Heart left ventricle (tissue), 16 donors: ENCODE results near the gene TM4SF1. TPM values are rescaled to one million over a fixed set of nuclear protein-coding genes. Genes with fewer than 3 reads are reported as not detected.

ENCODE experiments used
- ATAC-seq, 4 donors: fragments of 200-7000 bp; cut with Tn5 transposase; one replicate each; pipeline ENCODE4 v1.9.1; 2020 to 2022; ENCODE audit warnings: moderate library complexity in 4 of 4, mild to moderate bottlenecking in 3 of 4, moderate number of reproducible peaks in 1 of 4
- DNase-seq, 5 donors: peaks; one replicate each; pipeline ENCODE4 v3.0.0-alpha.2; 2020
- H3K27ac ChIP-seq, 12 donors: fragments of 200-600 bp; sonication (generic) in 4 of 12; one replicate each; pipeline versions ENCODE4 v1.5.0 to v1.8.0; 2016 to 2022; ENCODE audit warnings: mild to moderate bottlenecking in 2 of 12
- H3K27me3 ChIP-seq, 9 donors: fragments of 200-600 bp; sonication (generic) in 2 of 9; one replicate each; pipeline versions ENCODE4 v1.5.1 to v1.8.0; 2016 to 2022; ENCODE audit warnings: mild to moderate bottlenecking in 3 of 9
- H3K36me3 ChIP-seq, 9 donors: fragments of 200-600 bp; sonication (generic) in 2 of 9; one replicate each; pipeline versions ENCODE4 v1.5.0 to v1.8.0; 2018 to 2022; ENCODE audit warnings: mild to moderate bottlenecking in 2 of 9
- H3K4me1 ChIP-seq, 12 donors: fragments of 200-600 bp; sonication (generic) in 4 of 12; one replicate each; pipeline versions ENCODE4 v1.5.0 to v1.8.0; 2016 to 2022; ENCODE audit warnings: mild to moderate bottlenecking in 3 of 12
- H3K4me3 ChIP-seq, 12 donors: fragments of 200-600 bp; sonication (generic) in 4 of 12; one replicate each; pipeline versions ENCODE4 v1.5.0 to v1.8.0; 2017 to 2022; ENCODE audit warnings: mild to moderate bottlenecking in 9 of 12, moderate library complexity in 4 of 12
- H3K9me3 ChIP-seq, 12 donors: fragments of 200-600 bp; sonication (generic) in 4 of 12; one replicate each; pipeline versions ENCODE4 v1.5.0 to v1.8.0; 2016 to 2022; ENCODE audit warnings: mild to moderate bottlenecking in 1 of 12
- POLR2A ChIP-seq, 2 donors: fragments of 450-650 bp; IDR thresholded peaks; one replicate each; pipeline ENCODE4 v1.6.1; 2017; ENCODE audit warnings: antibody characterized with exemption in 2 of 2, mild to moderate bottlenecking in 2 of 2, moderate library complexity in 2 of 2
- WGBS, 4 donors: extraction: QIAGEN DNeasy Blood & Tissue Kit in 2 of 4; methylation state at CpG; one replicate each; pipeline versions ENCODE4 v1.1.5 to v1.1.7; 2013 to 2018; 5-methylcytosine and 5-hydroxymethylcytosine counted together
- intact Hi-C, 10 donors: fragments of 100-400 bp; cut with DNase I; formaldehyde crosslinking; loops; one replicate each; pipeline versions ENCODE4 v1.11.1 to v1.14.2; 2022
- polyA plus RNA-seq, 2 donors: library from polyadenylated mRNA; stranded (reverse); fragments of 200-250 nt; gene quantifications; one replicate each; pipeline ENCODE4 v1.2.3, GENCODE V29; 2013
- total RNA-seq, 9 donors: library from RNA; depleted of rRNA in 2 of 9; stranded (reverse); fragments of >200 nt in 2 of 9; fragmentation: NEBNext Ultra II Directional in 3 of 9; extraction: Animal tissue kit (Norgen Biotek cat#: 25700) in 3 of 9; gene quantifications; one replicate each; pipeline versions ENCODE4 v1.1.0 to v1.2.4, GENCODE V29; 2016 to 2023
- TF ChIP-seq, protein P1 (sequence below), 12 donors: fragments of 200-600 bp; sonication (generic) in 4 of 12; IDR thresholded peaks; one replicate each; pipeline versions ENCODE4 v1.5.0 to v1.8.0; 2018 to 2022; ENCODE audit warnings: antibody characterized with exemption in 12 of 12, mild to moderate bottlenecking in 5 of 12
- donor health status: ischemic (EF 13 %, LVEDD 7.1; RV severe dilation, severe dysfunction).
- donor health status: healthy with polysubstance abuse.
- donor health status: DM: no; HTN: yes; CAD: no.
- donor health status: DM: no; HTN: no; CAD: no.
- donor health status: ischemic (EF 25% LVEDD 6.9; RV normal size, moderate dysfunction).
- donor health status: ischemic (EF 25% LVEDD 5.7; RV mildly dilated, moderate dysfunction).
- donor health status: healthy.
- donor health status: DM: yes; HTN: yes; CAD: no.
- donor health status: ischemic (EF 35%, LVEDD 5.7; RV mildly dilated, moderate dysfunction).
- donor health status: nonischemic (EF 11% LVEDD 7.7; RV severe dilation, severe dysfunction).
- donor health status: DM: yes; HTN: yes; CAD: no.
- donor health status: PGD.
- donor health status: ischemic (EF 29% LVEDD 5.4; RV normal size, mild dysfunction).
- donor health status: nonischemic (EF 23%, LVEDD 6.1; RV moderate dilation, normal function).

TM4SF1 gene
- total and polyA plus RNA-seq, 11 donors = 61.6 to 224 (median 111) TPM

DNA sequence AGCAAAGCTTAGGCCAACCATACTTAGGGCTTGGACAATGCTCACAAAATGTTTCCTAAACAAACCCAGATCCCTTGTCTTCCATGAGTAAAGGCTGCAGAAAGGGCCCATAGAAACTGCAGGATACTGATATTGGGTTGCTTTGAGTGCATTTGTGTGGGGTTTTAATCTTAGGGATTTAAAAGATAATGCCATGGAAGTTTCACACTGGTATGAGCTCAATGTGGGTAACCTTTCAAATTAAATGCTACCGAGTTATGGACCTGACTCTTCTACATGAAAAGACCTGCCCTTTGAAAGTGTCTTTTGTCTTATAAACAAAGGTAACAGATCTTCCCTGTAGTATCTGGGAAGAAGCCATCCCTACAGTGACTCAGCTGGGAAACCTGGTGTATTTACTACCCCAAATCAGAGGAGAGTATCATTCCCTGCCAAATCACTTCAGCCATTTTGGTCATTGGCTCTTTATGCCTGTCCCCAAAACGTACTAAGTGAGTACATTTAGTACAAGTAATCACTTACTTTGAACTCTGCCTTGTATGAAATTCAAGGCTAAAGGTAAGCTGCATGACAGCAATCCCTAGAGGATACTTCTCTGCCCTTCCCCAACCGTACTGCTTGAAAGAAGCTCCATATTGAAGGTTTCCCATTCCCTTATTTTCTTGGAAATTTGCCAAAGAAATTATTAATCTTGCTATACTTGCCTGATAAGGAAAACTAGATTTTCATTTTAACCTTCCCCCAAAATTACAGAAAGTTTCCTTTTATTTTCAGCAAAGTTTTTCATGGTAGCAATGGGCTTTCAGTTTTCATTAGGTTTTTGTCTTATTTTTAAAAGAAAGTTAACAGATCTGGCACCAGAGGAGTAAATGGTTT, 7.2 kb downstream of the TM4SF1 start:
- peaks cover 0 to 63% (median 16%) of the 10 kb centered on the region in 12 donors for H3K4me1 ChIP-seq
- H3K4me3 ChIP-seq = peak overlapping the region in 8 of 12 donors; percentile 2 to 71 (median 42)
- H3K9me3 ChIP-seq = no peaks in the 10 kb centered on the region
- DNase-seq (no peak), ATAC-seq (no peak)
- peaks cover 0 to 69% (median 33%) of the 10 kb centered on the region in 9 donors for H3K36me3 ChIP-seq
- intact Hi-C loops = no loop called here
- H3K27me3 ChIP-seq = no peaks in the 10 kb centered on the region
- H3K27ac ChIP-seq = peak overlapping the region in 11 of 12 donors; percentile 11 to 90 (median 63)
- 52 to 64% (median 56%) methylated on average over 3 of the region's 3 CpGs for WGBS, 4 donors
- TF ChIP-seq, protein P1, sequence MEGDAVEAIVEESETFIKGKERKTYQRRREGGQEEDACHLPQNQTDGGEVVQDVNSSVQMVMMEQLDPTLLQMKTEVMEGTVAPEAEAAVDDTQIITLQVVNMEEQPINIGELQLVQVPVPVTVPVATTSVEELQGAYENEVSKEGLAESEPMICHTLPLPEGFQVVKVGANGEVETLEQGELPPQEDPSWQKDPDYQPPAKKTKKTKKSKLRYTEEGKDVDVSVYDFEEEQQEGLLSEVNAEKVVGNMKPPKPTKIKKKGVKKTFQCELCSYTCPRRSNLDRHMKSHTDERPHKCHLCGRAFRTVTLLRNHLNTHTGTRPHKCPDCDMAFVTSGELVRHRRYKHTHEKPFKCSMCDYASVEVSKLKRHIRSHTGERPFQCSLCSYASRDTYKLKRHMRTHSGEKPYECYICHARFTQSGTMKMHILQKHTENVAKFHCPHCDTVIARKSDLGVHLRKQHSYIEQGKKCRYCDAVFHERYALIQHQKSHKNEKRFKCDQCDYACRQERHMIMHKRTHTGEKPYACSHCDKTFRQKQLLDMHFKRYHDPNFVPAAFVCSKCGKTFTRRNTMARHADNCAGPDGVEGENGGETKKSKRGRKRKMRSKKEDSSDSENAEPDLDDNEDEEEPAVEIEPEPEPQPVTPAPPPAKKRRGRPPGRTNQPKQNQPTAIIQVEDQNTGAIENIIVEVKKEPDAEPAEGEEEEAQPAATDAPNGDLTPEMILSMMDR (IDR thresholded peaks at IDR 0.05) = no peak
- TF ChIP-seq POLR2A (IDR thresholded peaks at IDR 0.05) = no peak

DNA sequence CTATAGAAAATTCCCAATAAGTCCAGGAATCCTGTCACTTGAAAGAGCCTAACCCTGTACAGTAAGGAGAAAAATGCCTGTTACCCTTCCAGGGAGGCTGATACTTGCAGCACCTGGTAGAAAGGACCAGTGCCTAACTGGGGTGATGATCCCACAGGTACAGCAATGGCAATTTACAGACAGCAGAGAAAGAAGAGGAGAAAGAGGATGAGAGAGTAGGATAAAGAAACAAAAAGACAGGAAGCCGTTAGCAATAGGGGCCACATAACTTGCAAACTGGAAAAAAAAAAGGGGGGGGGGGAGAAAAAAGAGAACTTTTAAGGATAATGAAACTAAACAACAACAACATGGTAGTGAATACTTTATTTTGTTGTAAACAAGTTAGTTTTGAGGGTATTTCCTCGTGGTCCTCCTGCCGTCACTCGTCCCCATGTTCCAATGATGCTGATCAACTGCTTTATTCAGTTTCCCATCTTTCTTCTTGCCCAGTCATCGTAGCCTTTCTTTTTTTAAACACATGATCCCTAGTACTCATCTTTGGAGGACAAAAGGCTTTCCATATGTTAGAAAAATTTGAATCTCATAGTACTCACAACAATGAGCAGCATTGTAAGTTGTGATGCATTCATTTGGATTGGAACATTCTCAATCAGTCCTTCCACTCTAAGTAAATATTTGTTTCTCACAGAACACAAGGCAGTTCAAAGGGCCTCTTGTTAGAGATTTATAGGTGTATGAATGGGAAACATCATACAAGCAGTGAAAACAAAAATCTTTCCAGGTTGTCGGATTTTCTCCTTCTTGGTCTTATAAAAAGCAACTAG, 8.6 kb downstream of the TM4SF1 start:
- Histone ChIP-seq H3K36me3 (peaks cover 0 to 56% (median 24%) of the 10 kb centered on the region in 9 donors), H3K9me3 (no peaks in the 10 kb centered on the region), H3K4me3 (no peak overlapping the region), H3K27ac (no peak overlapping the region), H3K27me3 (no peaks in the 10 kb centered on the region), H3K4me1 (peaks cover 0 to 51% (median 16%) of the 10 kb centered on the region in 12 donors)
- TF ChIP-seq, protein P1 (IDR thresholded peaks at IDR 0.05) = no peak
- no peak for TF ChIP-seq POLR2A (IDR thresholded peaks at IDR 0.05)
- intact Hi-C loops = no loop called here
- 74 to 80% (median 77%) methylated on average over 6 of the region's 6 CpGs for WGBS, 4 donors
- ATAC-seq (no peak), DNase-seq (no peak)

DNA sequence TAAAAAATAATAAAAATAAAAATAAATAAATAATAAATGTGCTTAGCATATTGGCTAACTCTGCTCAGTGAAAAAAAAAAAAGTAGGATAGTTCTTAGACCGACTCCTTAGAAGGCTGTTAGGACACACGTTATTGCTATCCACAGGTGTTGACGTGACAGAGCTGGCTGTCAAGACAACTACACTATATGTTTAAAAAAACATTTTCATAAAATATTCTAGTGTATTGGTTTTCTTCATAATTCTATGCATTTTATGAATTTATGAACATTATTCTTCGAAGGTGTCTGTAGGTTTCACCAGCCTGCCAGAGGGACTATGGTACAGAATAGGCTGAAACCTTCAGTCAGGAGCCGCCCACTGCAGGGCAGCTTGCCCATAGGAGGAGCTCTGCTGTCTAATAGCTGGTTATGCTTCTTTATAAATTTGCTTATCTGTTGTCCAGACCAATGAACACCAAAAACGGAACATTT, 9.2 kb downstream of the TM4SF1 start:
- peaks cover 0 to 46% (median 16%) of the 10 kb centered on the region in 12 donors for H3K4me1 ChIP-seq
- intact Hi-C loops = no loop called here
- H3K27me3 ChIP-seq = no peaks in the 10 kb centered on the region
- 71 to 78% (median 72%) methylated on average over 6 of the region's 6 CpGs for WGBS, 4 donors
- no peak overlapping the region for H3K27ac ChIP-seq
- H3K4me3 ChIP-seq = no peak overlapping the region
- H3K36me3 ChIP-seq = peaks cover 0 to 49% (median 24%) of the 10 kb centered on the region in 9 donors
- TF ChIP-seq POLR2A (IDR thresholded peaks at IDR 0.05) = no peak
- TF ChIP-seq, protein P1 (IDR thresholded peaks at IDR 0.05) = peak in 1 of 12 donors; percentile 11
- ATAC-seq (no peak), DNase-seq (peak in 1 of 5 donors; percentile 31)
- H3K9me3 ChIP-seq = no peaks in the 10 kb centered on the region
